ENCODE data around the gene CPN1. TPM values are rescaled to one million over a fixed set of nuclear protein-coding genes. Genes with fewer than 3 reads are reported as not detected.
A peak's percentile ranks its signal among the peaks of the same experiment; 100 is the strongest.

The CPN1 gene
- total and polyA plus RNA-seq, 2 experiments from 2014 or later = 0.32 TPM; not detected in 1

DNA sequence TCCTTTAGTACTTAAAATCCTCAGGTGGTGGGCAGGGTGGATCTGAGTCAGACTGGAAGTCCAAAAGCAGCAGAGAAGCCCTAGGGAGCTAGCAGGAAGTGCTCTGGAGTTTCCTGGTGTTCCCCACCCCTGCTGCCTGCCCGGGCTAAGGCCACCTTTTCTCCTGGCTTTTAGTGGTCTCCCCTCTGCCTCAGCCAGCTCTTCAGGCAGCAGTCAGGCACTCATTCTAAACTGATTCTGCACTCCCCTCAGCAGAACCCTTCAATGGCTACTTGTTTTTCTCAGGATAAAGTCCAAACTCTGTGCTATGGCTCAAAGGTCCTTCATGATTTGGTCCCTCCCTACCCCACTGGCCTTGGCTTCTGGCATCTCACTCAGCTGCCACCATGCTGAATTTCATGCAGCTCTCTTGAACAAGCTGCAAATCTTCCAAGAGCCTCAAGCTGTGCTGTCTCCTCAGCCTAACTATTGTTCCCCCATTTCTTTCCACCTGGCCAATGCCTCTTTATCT, 43.1 kb downstream of the CPN1 start:
- peak overlapping the region; percentile 53 for H3K27ac Mint-ChIP-seq
- peaks cover 18% of the 10 kb centered on the region; the same call in 1 of the 2 replicates for H3K4me1 ChIP-seq (ENCODE audit: insufficient read depth)
- DNase-seq (ENCODE audit: low spot score) = no peak

More for the DNA sequence above, 43.1 kb downstream of the CPN1 start:
- Histone ChIP-seq H3K36me3 (ENCODE audit: insufficient read depth) (no peaks in the 10 kb centered on the region), H3F3A (replicated peaks; ENCODE audit: low read depth) (no peaks in the 10 kb centered on the region), H4K20me1 (replicated peaks; ENCODE audit: insufficient read depth) (no peaks in the 10 kb centered on the region), H2AFZ (peak overlapping the region; percentile 88), H3K4me3 (no peak overlapping the region), H3K4me2 (no peak overlapping the region), H3K9me2 (ENCODE audit: insufficient read depth) (no peaks in the 10 kb centered on the region), H3K79me2 (replicated peaks; ENCODE audit: insufficient read depth) (no peaks in the 10 kb centered on the region), H3K27me3 (ENCODE audit: insufficient read depth) (no peaks in the 10 kb centered on the region), H3K27ac (ENCODE audit: low read depth) (no peak overlapping the region)
- H3K9me3 Mint-ChIP-seq = peaks cover 1% of the 10 kb centered on the region; the same call in 2 of the 3 replicates
- H3K27me3 Mint-ChIP-seq (ENCODE audit: insufficient read depth, low read depth, poor library complexity) = peaks cover 3% of the 10 kb centered on the region
- peak; percentile 52 for ATAC-seq
- H3K4me3 Mint-ChIP-seq = no peak overlapping the region
- peaks cover under 1% of the 10 kb centered on the region; the same call in 2 of the 3 replicates for H3K36me3 Mint-ChIP-seq (ENCODE audit: low read depth)
- H3K4me1 Mint-ChIP-seq = peaks cover 14% of the 10 kb centered on the region
- TF ChIP-seq NANOG (IDR thresholded peaks at IDR 0.05; ENCODE audit: borderline replicate concordance) (no peak), CREB1 (CRISPR knock-in tag; IDR thresholded peaks at IDR 0.05; ENCODE audit: low read depth) (no peak), STAT1 (IDR thresholded peaks at IDR 0.05; ENCODE audit: unreplicated experiment) (no peak), EZH2 (IDR thresholded peaks at IDR 0.05; ENCODE audit: low read depth, unreplicated experiment) (no peak), EZH2phosphoT487 (IDR thresholded peaks at IDR 0.05; ENCODE audit: unreplicated experiment) (no peak), ZNF331 (CRISPR knock-in tag; IDR thresholded peaks at IDR 0.05; ENCODE audit: low read depth) (no peak), POLR2AphosphoS5 (IDR thresholded peaks at IDR 0.05; ENCODE audit: low read depth) (no peak)
- TF ChIP-seq, protein P1, sequence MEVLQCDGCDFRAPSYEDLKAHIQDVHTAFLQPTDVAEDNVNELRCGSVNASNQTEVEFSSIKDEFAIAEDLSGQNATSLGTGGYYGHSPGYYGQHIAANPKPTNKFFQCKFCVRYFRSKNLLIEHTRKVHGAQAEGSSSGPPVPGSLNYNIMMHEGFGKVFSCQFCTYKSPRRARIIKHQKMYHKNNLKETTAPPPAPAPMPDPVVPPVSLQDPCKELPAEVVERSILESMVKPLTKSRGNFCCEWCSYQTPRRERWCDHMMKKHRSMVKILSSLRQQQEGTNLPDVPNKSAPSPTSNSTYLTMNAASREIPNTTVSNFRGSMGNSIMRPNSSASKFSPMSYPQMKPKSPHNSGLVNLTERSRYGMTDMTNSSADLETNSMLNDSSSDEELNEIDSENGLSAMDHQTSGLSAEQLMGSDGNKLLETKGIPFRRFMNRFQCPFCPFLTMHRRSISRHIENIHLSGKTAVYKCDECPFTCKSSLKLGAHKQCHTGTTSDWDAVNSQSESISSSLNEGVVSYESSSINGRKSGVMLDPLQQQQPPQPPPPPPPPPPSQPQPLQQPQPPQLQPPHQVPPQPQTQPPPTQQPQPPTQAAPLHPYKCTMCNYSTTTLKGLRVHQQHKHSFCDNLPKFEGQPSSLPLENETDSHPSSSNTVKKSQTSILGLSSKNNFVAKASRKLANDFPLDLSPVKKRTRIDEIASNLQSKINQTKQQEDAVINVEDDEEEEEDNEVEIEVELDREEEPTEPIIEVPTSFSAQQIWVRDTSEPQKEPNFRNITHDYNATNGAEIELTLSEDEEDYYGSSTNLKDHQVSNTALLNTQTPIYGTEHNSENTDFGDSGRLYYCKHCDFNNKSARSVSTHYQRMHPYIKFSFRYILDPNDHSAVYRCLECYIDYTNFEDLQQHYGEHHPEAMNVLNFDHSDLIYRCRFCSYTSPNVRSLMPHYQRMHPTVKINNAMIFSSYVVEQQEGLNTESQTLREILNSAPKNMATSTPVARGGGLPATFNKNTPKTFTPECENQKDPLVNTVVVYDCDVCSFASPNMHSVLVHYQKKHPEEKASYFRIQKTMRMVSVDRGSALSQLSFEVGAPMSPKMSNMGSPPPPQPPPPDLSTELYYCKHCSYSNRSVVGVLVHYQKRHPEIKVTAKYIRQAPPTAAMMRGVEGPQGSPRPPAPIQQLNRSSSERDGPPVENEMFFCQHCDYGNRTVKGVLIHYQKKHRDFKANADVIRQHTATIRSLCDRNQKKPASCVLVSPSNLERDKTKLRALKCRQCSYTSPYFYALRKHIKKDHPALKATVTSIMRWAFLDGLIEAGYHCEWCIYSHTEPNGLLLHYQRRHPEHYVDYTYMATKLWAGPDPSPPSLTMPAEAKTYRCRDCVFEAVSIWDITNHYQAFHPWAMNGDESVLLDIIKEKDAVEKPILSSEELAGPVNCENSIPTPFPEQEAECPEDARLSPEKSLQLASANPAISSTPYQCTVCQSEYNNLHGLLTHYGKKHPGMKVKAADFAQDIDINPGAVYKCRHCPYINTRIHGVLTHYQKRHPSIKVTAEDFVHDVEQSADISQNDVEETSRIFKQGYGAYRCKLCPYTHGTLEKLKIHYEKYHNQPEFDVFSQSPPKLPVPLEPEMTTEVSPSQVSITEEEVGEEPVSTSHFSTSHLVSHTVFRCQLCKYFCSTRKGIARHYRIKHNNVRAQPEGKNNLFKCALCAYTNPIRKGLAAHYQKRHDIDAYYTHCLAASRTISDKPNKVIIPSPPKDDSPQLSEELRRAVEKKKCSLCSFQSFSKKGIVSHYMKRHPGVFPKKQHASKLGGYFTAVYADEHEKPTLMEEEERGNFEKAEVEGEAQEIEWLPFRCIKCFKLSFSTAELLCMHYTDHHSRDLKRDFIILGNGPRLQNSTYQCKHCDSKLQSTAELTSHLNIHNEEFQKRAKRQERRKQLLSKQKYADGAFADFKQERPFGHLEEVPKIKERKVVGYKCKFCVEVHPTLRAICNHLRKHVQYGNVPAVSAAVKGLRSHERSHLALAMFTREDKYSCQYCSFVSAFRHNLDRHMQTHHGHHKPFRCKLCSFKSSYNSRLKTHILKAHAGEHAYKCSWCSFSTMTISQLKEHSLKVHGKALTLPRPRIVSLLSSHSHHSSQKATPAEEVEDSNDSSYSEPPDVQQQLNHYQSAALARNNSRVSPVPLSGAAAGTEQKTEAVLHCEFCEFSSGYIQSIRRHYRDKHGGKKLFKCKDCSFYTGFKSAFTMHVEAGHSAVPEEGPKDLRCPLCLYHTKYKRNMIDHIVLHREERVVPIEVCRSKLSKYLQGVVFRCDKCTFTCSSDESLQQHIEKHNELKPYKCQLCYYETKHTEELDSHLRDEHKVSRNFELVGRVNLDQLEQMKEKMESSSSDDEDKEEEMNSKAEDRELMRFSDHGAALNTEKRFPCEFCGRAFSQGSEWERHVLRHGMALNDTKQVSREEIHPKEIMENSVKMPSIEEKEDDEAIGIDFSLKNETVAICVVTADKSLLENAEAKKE (CRISPR knock-in tag; IDR thresholded peaks at IDR 0.05) = no peak
- TF ChIP-seq, protein P2, sequence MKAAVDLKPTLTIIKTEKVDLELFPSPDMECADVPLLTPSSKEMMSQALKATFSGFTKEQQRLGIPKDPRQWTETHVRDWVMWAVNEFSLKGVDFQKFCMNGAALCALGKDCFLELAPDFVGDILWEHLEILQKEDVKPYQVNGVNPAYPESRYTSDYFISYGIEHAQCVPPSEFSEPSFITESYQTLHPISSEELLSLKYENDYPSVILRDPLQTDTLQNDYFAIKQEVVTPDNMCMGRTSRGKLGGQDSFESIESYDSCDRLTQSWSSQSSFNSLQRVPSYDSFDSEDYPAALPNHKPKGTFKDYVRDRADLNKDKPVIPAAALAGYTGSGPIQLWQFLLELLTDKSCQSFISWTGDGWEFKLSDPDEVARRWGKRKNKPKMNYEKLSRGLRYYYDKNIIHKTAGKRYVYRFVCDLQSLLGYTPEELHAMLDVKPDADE (IDR thresholded peaks at IDR 0.05) = no peak
